H1 (cell line): ENCODE measurements around the gene PLB1. TPM values are rescaled to one million over a fixed set of nuclear protein-coding genes. Genes with fewer than 3 reads are reported as not detected.

Experiments
- CTCF ChIA-PET: fragments of 300-600 bp; sonication (Branson Sonifier 250); formaldehyde crosslinking; loops from one replicate; lab custom pipeline; 2021; ENCODE audit not compliant: partially characterized antibody; lab: Charles Lee
- POLR2A ChIA-PET: fragments of 300-600 bp; sonication (Branson Sonifier 250); formaldehyde crosslinking; loops from one replicate; lab custom pipeline; 2021; ENCODE audit warnings: inconsistent platforms; ENCODE audit not compliant: partially characterized antibody; lab: Charles Lee
- DNase-seq, 2 experiments: peaks; one replicate each; pipeline versions ENCODE4 v3.0.0 to v3.0.0-alpha.2; 2010 to 2022; ENCODE audit warnings: low spot score in 2 of 2, low read depth in 1 of 2, mixed read lengths in 1 of 2
- FAIRE-seq: peaks from 2 replicates; lab custom pipeline; 2011; peaks lifted over from hg19 to GRCh38; lab: Jason Lieb, UNC
- H2AFZ ChIP-seq: 2 replicates; pipeline ENCODE4 v1.8.1; 2012; ENCODE audit warnings: low read length, inconsistent platforms
- H2AK5ac ChIP-seq: 2 replicates; pipeline ENCODE4 v1.6.1; 2013; ENCODE audit warnings: low read depth, low read length
- H2BK120ac ChIP-seq: replicated peaks from 2 replicates; pipeline ENCODE3; 2013; ENCODE audit warnings: low read depth, low read length, inconsistent platforms
- H2BK12ac ChIP-seq: 2 replicates; pipeline ENCODE4 v1.6.1; 2013; ENCODE audit warnings: low read depth, low read length
- H2BK15ac ChIP-seq: 2 replicates; pipeline ENCODE4 v1.6.1; 2013; ENCODE audit warnings: low read length
- H2BK20ac ChIP-seq: 2 replicates; pipeline ENCODE4 v1.6.1; 2013; ENCODE audit warnings: low read length
- H2BK5ac ChIP-seq: 2 replicates; pipeline ENCODE4 v1.6.1; 2013; ENCODE audit warnings: low read depth, low read length
- H3K14ac ChIP-seq: 2 replicates; pipeline ENCODE4 v1.6.1; 2013; ENCODE audit warnings: inconsistent platforms; ENCODE audit not compliant: insufficient read length
- H3K18ac ChIP-seq: 2 replicates; pipeline ENCODE4 v1.6.1; 2013; ENCODE audit warnings: low read length; ENCODE audit errors: extremely low read depth
- H3K23ac ChIP-seq: 2 replicates; pipeline ENCODE4 v1.6.1; 2013; ENCODE audit warnings: inconsistent platforms; ENCODE audit not compliant: insufficient read length
- H3K23me2 ChIP-seq: 2 replicates; pipeline ENCODE4 v1.6.1; 2013; ENCODE audit warnings: low read depth, low read length
- H3K27ac ChIP-seq: 2 replicates; pipeline ENCODE4 v1.6.1; 2011; ENCODE audit warnings: low read depth, low read length, inconsistent platforms
- H3K27me3 ChIP-seq, 4 experiments: replicated peaks in 1 of 4; 1 replicate in 1 of 4; 2 replicates in 3 of 4; pipeline versions ENCODE4 v1.6.1 to v1.8.1; 2011 to 2013; ENCODE audit warnings: low read length in 3 of 4, mild to moderate bottlenecking in 3 of 4, inconsistent platforms in 2 of 4, mixed read lengths in 2 of 4, moderate library complexity in 1 of 4; ENCODE audit not compliant: control insufficient read depth in 3 of 4, insufficient read depth in 3 of 4; ENCODE audit errors: extremely low read depth in 1 of 4
- H3K36me3 ChIP-seq, 4 experiments: 2 replicates each; pipeline versions ENCODE4 v1.6.1 to v1.8.1; 2011 to 2013; ENCODE audit warnings: mild to moderate bottlenecking in 4 of 4, low read length in 3 of 4, moderate library complexity in 2 of 4, control low read depth in 1 of 4, inconsistent platforms in 1 of 4; ENCODE audit not compliant: insufficient read depth in 4 of 4, control insufficient read depth in 2 of 4
- H3K4ac ChIP-seq: replicated peaks from 2 replicates; pipeline ENCODE3; 2013; ENCODE audit warnings: low read length, low read depth, mixed read lengths, inconsistent platforms; ENCODE audit not compliant: insufficient read length
- H3K4me1 ChIP-seq, 4 experiments: replicated peaks in 1 of 4; 1 replicate in 1 of 4; 2 replicates in 3 of 4; pipeline versions ENCODE4 v1.6.1 to v1.8.1; 2011 to 2013; ENCODE audit warnings: low read length in 3 of 4, inconsistent platforms in 2 of 4, mixed read lengths in 1 of 4; ENCODE audit not compliant: insufficient read depth in 4 of 4, control insufficient read depth in 3 of 4
- H3K4me2 ChIP-seq, 2 experiments: 2 replicates each; pipeline versions ENCODE4 v1.6.1 to v1.8.1; 2011 to 2013; ENCODE audit warnings: low read depth in 2 of 2, low read length in 2 of 2, control low read depth in 1 of 2, inconsistent platforms in 1 of 2, mild to moderate bottlenecking in 1 of 2; ENCODE audit not compliant: insufficient read depth in 1 of 2
- H3K4me3 ChIP-seq, 4 experiments: fragments of 200-600, 300-600 bp in 1 of 4; sonication (generic), shearing (Covaris generic), sonication (Bioruptor Twin) in 1 of 4; 2 replicates each; pipeline versions ENCODE4 v1.5.1 to v1.8.1; 2011 to 2016; ENCODE audit warnings: low read length in 4 of 4, low read depth in 3 of 4, control low read depth in 2 of 4, inconsistent platforms in 2 of 4, mild to moderate bottlenecking in 2 of 4, mixed read lengths in 1 of 4, moderate library complexity in 1 of 4; ENCODE audit not compliant: insufficient read depth in 2 of 4; ENCODE audit errors: extremely low read depth in 1 of 4
- H3K56ac ChIP-seq: replicated peaks from 2 replicates; pipeline ENCODE3; 2013; ENCODE audit warnings: low read depth, mild to moderate bottlenecking, mixed read lengths, low read length, inconsistent platforms; ENCODE audit not compliant: insufficient read length
- H3K79me1 ChIP-seq: 2 replicates; pipeline ENCODE4 v1.6.1; 2013; ENCODE audit warnings: low read depth, low read length, control low read depth
- H3K79me2 ChIP-seq, 2 experiments: 2 replicates each; pipeline versions ENCODE4 v1.6.1 to v1.8.1; 2012 to 2013; ENCODE audit warnings: low read length in 2 of 2, mild to moderate bottlenecking in 2 of 2, inconsistent platforms in 1 of 2; ENCODE audit not compliant: insufficient read depth in 2 of 2, control insufficient read depth in 1 of 2
- H3K9ac ChIP-seq, 4 experiments: replicated peaks in 1 of 4; 1 replicate in 1 of 4; 2 replicates in 3 of 4; pipeline versions ENCODE4 v1.6.1 to v1.8.1; 2011 to 2013; ENCODE audit warnings: low read depth in 3 of 4, low read length in 3 of 4, control low read depth in 2 of 4, mild to moderate bottlenecking in 2 of 4, moderate library complexity in 2 of 4, inconsistent platforms in 1 of 4; ENCODE audit errors: extremely low read depth in 1 of 4
- H3K9me3 ChIP-seq, 2 experiments: 2 replicates each; pipeline versions ENCODE4 v1.6.1 to v1.8.1; 2012 to 2013; ENCODE audit warnings: mild to moderate bottlenecking in 2 of 2, moderate library complexity in 2 of 2, control low read depth in 1 of 2, inconsistent platforms in 1 of 2, low read depth in 1 of 2, low read length in 1 of 2, mixed read lengths in 1 of 2; ENCODE audit not compliant: insufficient read depth in 2 of 2
- H4K20me1 ChIP-seq, 2 experiments: replicated peaks in 1 of 2; 2 replicates each; pipeline versions ENCODE3 to v1.8.1; 2011 to 2013; ENCODE audit warnings: inconsistent platforms in 2 of 2, low read length in 2 of 2, mild to moderate bottlenecking in 1 of 2; ENCODE audit not compliant: insufficient read depth in 2 of 2, control insufficient read depth in 1 of 2
- H4K5ac ChIP-seq: 2 replicates; pipeline ENCODE4 v1.6.1; 2013; ENCODE audit warnings: low read length, low read depth, mixed read lengths, inconsistent platforms; ENCODE audit not compliant: insufficient read length
- H4K8ac ChIP-seq: 2 replicates; pipeline ENCODE4 v1.8.0; 2013; ENCODE audit warnings: mild to moderate bottlenecking, moderate library complexity, low read length, inconsistent platforms; ENCODE audit not compliant: insufficient read depth; ENCODE audit errors: extremely low read depth
- H4K91ac ChIP-seq: replicated peaks from 2 replicates; pipeline ENCODE3; 2013; ENCODE audit warnings: low read length, mixed read lengths, inconsistent platforms; ENCODE audit not compliant: insufficient read length
- ASH2L ChIP-seq: fragments of 200-600, 300-600 bp; sonication (generic); IDR thresholded peaks from one replicate; pipeline ENCODE4 v1.7.1; 2017; ENCODE audit warnings: low read length
- BCL11A ChIP-seq, 2 experiments: IDR thresholded peaks; one replicate each; pipeline ENCODE4 v1.6.1; 2011; ENCODE audit warnings: low read depth in 2 of 2, low read length in 2 of 2, mild to moderate bottlenecking in 2 of 2
- CHD1 ChIP-seq: IDR thresholded peaks from 2 replicates; pipeline ENCODE4 v1.6.1; 2012; ENCODE audit warnings: low read depth, low read length, improper control_type of control experiment
- CHD2 ChIP-seq: IDR thresholded peaks from 2 replicates; pipeline ENCODE4 v1.6.1; 2012; ENCODE audit warnings: low read length, improper control_type of control experiment
- HDAC2 ChIP-seq, 2 experiments: fragments of 300-600 bp in 1 of 2; sonication (generic) in 1 of 2; IDR thresholded peaks; 2 replicates each; pipeline ENCODE4 v1.6.1; 2011 to 2012; ENCODE audit warnings: low read depth in 2 of 2, low read length in 2 of 2, mild to moderate bottlenecking in 2 of 2, moderate library complexity in 2 of 2, borderline replicate concordance in 1 of 2, inconsistent platforms in 1 of 2
- JUN ChIP-seq: IDR thresholded peaks from 2 replicates; pipeline ENCODE4 v1.6.1; 2011; ENCODE audit warnings: low read depth, mild to moderate bottlenecking, improper control_type of control experiment, low read length
- JUND ChIP-seq: IDR thresholded peaks from 2 replicates; pipeline ENCODE4 v1.6.1; 2011; ENCODE audit warnings: mild to moderate bottlenecking, improper control_type of control experiment, low read length
- KDM4A ChIP-seq: IDR thresholded peaks from one replicate; pipeline ENCODE4 v1.7.1; 2012; ENCODE audit warnings: low read depth, mild to moderate bottlenecking, moderate library complexity, low read length, inconsistent platforms; ENCODE audit not compliant: severe bottlenecking
- NANOG ChIP-seq: IDR thresholded peaks from 2 replicates; pipeline ENCODE4 v1.6.1; 2011; ENCODE audit warnings: low read length, low read depth, mild to moderate bottlenecking, inconsistent platforms; ENCODE audit not compliant: insufficient read depth, poor library complexity, severe bottlenecking
- POU5F1 ChIP-seq: IDR thresholded peaks from 2 replicates; pipeline ENCODE4 v1.6.1; 2011; ENCODE audit warnings: low read depth, mild to moderate bottlenecking, low read length, moderate library complexity
- SP1 ChIP-seq: IDR thresholded peaks from 2 replicates; pipeline ENCODE4 v1.6.1; 2011; ENCODE audit warnings: low read depth, low read length
- WGBS, 2 experiments: shearing (Covaris generic) in 1 of 2; methylation state at CpG; one replicate each; pipeline versions ENCODE4 v1.1.6 to v1.1.7; 2013 to 2015; ENCODE audit warnings: low lambda C conversion rate in 2 of 2, mixed read lengths in 2 of 2, inconsistent platforms in 1 of 2, low coverage in 1 of 2, missing lambda C conversion rate in 1 of 2; ENCODE audit not compliant: insufficient replicate concordance in 2 of 2, insufficient coverage in 1 of 2, insufficient read length in 1 of 2; ENCODE audit errors: extremely low coverage in 1 of 2, missing lambda C conversion rate in 1 of 2; 5-methylcytosine and 5-hydroxymethylcytosine counted together
- polyA plus RNA-seq, 7 experiments: library from polyadenylated mRNA; depleted of rRNA in 3 of 7; stranded (reverse) in 5 of 7; unstranded in 2 of 7; fragments of >200 nt in 5 of 7; fragments of 200-250 nt in 2 of 7; gene quantifications; 1 replicate in 5 of 7; 2 replicates in 1 of 7; 4 replicates in 1 of 7; pipeline versions ENCODE4 v1.2.1 to v1.2.3, GENCODE V29; 2011 to 2013; ENCODE audit warnings: missing spikeins in 2 of 7, mixed read lengths in 2 of 7
- total RNA-seq: library from RNA; stranded (reverse); fragmentation: NEBNext Ultra II Directional; extraction: Animal tissue kit (Norgen Biotek cat#: 25700); gene quantifications from 2 replicates; pipeline ENCODE4 v1.2.1, GENCODE V29; 2021
- TF ChIP-seq, protein P1 (sequence below): IDR thresholded peaks from 2 replicates; pipeline ENCODE4 v1.6.1; 2012; ENCODE audit warnings: low read length, inconsistent platforms

The PLB1 gene
- total and polyA plus RNA-seq, 2 of the 8 experiments (the other 6 are each of a cell fraction or from before 2014, with no cell fraction given) = 0.20 to 0.36 TPM

DNA sequence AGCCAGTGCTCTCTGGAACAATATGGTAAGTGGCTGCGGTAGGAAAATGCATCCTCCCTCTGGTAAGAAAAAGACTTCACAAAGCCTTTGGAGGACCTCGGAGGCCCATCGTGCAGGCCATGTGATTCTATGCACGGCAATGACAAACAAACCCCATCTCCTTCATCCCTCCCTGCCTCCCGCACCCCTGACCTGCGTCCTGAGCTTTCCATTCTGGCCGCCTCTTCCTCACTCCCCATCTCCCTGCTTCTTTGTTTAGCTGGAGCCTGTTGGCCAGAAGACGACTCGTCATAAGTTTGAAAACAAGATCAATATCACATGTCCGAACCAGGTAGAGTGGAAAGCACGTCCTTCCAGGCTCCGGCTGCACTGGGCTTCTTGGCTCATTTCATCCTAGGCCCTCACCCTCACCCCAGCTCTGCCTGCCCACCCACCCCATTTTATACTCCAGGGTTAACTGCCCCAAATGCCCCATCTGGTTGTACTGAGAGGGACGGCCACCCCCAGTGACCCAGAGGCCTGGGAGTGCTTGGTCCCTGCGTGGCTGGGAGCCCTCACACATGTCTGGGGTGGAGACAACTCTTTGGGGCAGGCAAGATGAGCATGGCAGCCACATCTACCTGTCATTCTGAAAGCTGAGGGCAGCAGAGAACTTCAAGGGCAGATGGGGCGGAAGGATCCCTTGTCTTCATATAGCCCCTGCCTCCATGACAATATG is 94.0 kb downstream of the PLB1 start:
- FAIRE-seq (no peak), DNase-seq (no peak)
- Histone ChIP-seq H3K4me1 (peaks cover 0 to 6% (median 2%) of the 10 kb centered on the region in 4 experiments; a peak in 4 of 7 replicates), H3K4me3 (no peak overlapping the region), H3K27ac (no peak overlapping the region), H3K79me1 (no peaks in the 10 kb centered on the region), H3K18ac (no peak overlapping the region), H2BK120ac (no peak overlapping the region), H2AK5ac (no peak overlapping the region), H3K4me2 (no peak overlapping the region), H2BK15ac (no peak overlapping the region), H3K23ac (no peak overlapping the region), H2BK12ac (no peak overlapping the region), H3K9me3 (no peaks in the 10 kb centered on the region), H3K27me3 (no peaks in the 10 kb centered on the region), H2AFZ (no peak overlapping the region), H4K5ac (no peak overlapping the region), H3K9ac (no peak overlapping the region), H3K56ac (no peak overlapping the region), H2BK5ac (no peak overlapping the region), H3K36me3 (no peaks in the 10 kb centered on the region), H4K8ac (no peak overlapping the region), H3K4ac (no peak overlapping the region), H4K91ac (no peak overlapping the region), H4K20me1 (no peaks in the 10 kb centered on the region), H3K14ac (no peak overlapping the region), H2BK20ac (no peak overlapping the region), H3K79me2 (no peaks in the 10 kb centered on the region), H3K23me2 (no peaks in the 10 kb centered on the region)
- ChIA-PET CTCF (interaction anchor here (1.4 kb wide), 1 partner anchor 23 kb away, joined by 3 read pairs; no protein-coding TSS in a partner anchor), POLR2A (no interaction called here)
- WGBS, 2 experiments = 92% methylated on average over 15 of the region's 15 CpGs; no CpG with 5 or more reads in 1 of the 2 experiments
- TF ChIP-seq KDM4A (no peak), CHD1 (no peak), CHD2 (no peak), HDAC2 (IDR thresholded peaks at IDR 0.05; ENCODE audit: borderline replicate concordance in 1 of 2, low read depth in 2 of 2, low read length in 2 of 2) (no peak), JUND (no peak), BCL11A (IDR thresholded peaks at IDR 0.05; ENCODE audit: low read depth in 2 of 2, low read length in 2 of 2) (no peak), SP1 (no peak), POU5F1 (no peak), ASH2L (no peak), JUN (no peak), NANOG (no peak)
- TF ChIP-seq, protein P1, sequence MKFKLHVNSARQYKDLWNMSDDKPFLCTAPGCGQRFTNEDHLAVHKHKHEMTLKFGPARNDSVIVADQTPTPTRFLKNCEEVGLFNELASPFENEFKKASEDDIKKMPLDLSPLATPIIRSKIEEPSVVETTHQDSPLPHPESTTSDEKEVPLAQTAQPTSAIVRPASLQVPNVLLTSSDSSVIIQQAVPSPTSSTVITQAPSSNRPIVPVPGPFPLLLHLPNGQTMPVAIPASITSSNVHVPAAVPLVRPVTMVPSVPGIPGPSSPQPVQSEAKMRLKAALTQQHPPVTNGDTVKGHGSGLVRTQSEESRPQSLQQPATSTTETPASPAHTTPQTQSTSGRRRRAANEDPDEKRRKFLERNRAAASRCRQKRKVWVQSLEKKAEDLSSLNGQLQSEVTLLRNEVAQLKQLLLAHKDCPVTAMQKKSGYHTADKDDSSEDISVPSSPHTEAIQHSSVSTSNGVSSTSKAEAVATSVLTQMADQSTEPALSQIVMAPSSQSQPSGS = no peak
